Rectal smooth muscle tissue (tissue), 1 donor: Measurements from ENCODE around the gene STXBP2.

Experiments
- H3K27ac ChIP-seq: one replicate; pipeline ENCODE4 v1.7.0; 2013; ENCODE audit warnings: low read depth, low read length, inconsistent platforms
- H3K27me3 ChIP-seq: one replicate; pipeline ENCODE4 v1.7.0; 2013; ENCODE audit warnings: low read length; ENCODE audit not compliant: control insufficient read depth, insufficient read depth
- H3K36me3 ChIP-seq: one replicate; pipeline ENCODE4 v1.7.0; 2013; ENCODE audit warnings: low read length; ENCODE audit not compliant: control insufficient read depth, insufficient read depth
- H3K4me1 ChIP-seq: one replicate; pipeline ENCODE4 v1.7.0; 2013; ENCODE audit warnings: low read length; ENCODE audit not compliant: control insufficient read depth, insufficient read depth
- H3K4me3 ChIP-seq: one replicate; pipeline ENCODE4 v1.7.0; 2013; ENCODE audit warnings: low read length
- H3K9ac ChIP-seq: one replicate; pipeline ENCODE4 v1.7.0; 2013; ENCODE audit warnings: low read length

Gene STXBP2

DNA sequence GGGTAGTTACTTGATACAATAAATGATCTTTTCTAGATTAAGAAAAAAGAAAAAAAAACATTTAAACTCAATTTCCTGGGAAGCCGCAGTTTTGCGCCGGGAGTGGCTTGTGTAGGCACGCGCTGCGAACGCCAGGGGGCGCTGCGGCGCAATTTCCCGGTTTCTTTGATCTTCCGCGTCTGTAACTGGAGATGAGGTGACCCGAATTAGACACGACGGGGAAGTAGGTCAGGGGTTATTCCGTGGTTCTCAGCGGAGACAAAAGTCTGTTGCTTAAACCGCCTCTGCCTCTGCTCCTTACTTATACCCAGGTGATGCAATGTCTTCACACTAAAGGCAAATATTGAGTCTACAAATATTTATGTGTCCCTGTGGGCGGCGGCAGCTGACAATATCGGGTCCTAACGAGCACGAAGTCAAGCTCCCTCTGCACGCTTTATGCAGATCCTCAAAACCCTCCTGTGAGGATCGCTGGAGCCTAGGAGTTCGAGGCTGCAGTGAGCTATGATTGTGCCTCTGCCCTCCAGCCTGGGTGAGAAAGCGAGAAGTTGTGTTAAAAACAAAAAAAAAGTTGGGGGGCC lies 15.2 kb downstream of the STXBP2 start:
- H3K4me3 ChIP-seq = peak overlapping the region; percentile 59
- H3K27ac ChIP-seq = no peak overlapping the region
- peak overlapping the region; percentile 30 for H3K9ac ChIP-seq
- H3K4me1 ChIP-seq = peaks cover 3% of the 10 kb centered on the region
- no peaks in the 10 kb centered on the region for H3K36me3 ChIP-seq
- H3K27me3 ChIP-seq = no peaks in the 10 kb centered on the region

GRCh38 chr19:7654401-7654800 lies 17.5 kb downstream of the STXBP2 start:
- Histone ChIP-seq H3K36me3 (no peaks in the 10 kb centered on the region), H3K4me3 (no peak overlapping the region), H3K9ac (no peak overlapping the region), H3K4me1 (peaks cover 3% of the 10 kb centered on the region), H3K27me3 (no peaks in the 10 kb centered on the region), H3K27ac (no peak overlapping the region)

DNA sequence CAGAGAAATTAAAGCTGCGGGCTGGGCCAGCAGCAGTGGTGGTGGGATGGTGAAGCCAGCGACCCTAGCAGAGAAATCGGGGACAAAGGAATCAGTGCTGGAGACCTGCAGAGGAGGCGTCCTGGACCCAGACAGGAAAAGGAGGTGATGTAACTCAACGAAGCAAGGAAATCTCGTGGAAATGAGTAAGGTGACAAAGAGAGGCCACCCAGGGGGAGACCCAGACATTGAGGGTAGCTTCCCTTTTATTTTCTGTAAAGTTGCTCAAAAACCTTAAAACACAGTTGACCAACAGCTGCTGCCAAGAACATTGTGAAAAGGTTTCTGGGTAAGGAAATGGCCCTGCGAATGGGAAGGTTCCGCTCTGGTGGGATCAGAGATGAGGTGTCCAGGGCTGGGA lies 18.7 kb downstream of the STXBP2 start:
- no peak overlapping the region for H3K27ac ChIP-seq
- no peaks in the 10 kb centered on the region for H3K27me3 ChIP-seq
- peaks cover 3% of the 10 kb centered on the region for H3K4me1 ChIP-seq
- H3K9ac ChIP-seq = no peak overlapping the region
- no peak overlapping the region for H3K4me3 ChIP-seq
- H3K36me3 ChIP-seq = no peaks in the 10 kb centered on the region

- Histone ChIP-seq H3K4me1 (peaks cover 1% of the 10 kb centered on the region), H3K27me3 (no peaks in the 10 kb centered on the region), H3K27ac (no peak overlapping the region), H3K9ac (no peak overlapping the region), H3K4me3 (no peak overlapping the region), H3K36me3 (no peaks in the 10 kb centered on the region)
Measured at GRCh38 chr19:7657131-7657751, 20.3 kb downstream of the STXBP2 start.

DNA sequence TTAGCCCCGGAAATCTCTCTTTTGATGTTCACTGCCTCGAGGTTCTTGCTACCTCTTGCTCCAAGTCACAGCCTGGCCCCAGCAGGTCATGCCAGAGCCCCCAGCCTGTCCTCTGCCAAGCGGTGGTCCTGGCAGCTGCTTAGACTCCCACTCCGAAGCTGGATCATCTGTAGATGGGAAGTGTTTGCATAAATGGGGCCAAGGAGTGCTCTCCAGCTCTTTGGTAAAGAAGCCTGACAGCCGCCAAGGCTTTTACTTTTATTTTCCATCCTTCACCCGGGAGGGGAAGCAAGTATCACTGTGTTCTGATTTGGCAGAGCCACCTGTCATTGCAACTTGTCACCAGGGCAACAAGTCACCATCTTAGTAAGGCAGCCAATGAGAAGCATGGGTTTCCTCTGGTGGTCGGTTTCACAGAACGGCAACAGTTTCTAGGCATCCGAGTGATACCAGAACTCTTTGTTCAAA lies 21.3 kb downstream of the STXBP2 start:
- no peak overlapping the region for H3K4me3 ChIP-seq
- H3K4me1 ChIP-seq = no peaks in the 10 kb centered on the region
- H3K27ac ChIP-seq = no peak overlapping the region
- no peaks in the 10 kb centered on the region for H3K27me3 ChIP-seq
- no peaks in the 10 kb centered on the region for H3K36me3 ChIP-seq
- H3K9ac ChIP-seq = no peak overlapping the region

DNA sequence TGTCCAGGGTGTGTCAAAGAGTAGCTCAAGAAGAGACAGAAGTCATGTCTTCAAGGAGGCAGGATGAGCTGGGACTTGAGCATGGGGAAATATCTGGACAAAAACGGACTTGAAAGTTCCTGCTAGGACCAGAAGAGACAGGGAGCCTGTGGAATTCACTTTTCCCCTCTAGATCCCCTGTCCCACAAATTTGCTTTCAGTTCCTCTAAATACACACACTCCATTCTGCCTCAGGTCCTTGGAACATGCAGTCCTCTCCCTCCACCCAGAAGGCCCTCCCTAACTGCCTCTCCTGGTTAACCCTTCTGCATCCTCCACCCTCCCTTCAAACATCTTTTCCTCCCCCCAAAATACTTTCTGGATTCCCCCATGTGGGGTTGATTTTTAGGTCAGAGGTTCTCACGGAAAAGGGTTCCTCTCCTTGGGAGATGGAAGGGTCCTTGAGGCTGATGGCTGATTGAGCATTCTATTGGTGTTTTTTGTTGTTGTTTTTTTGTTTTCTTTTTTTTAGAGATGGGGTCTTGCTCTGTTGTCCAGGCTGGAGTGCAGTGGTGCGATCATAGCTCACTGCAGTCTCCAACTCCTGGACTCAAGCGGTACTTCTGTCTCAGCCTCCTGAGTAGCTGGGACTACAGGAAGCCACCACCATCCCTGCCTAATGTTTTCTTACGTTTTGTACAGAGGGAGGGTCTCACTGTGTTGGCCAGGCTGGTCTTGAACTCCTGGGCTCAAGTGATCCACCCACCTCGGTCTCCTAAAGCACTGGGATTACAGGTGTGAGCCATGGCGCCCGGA lies 25.0 kb downstream of the STXBP2 start:
- H3K9ac ChIP-seq = no peak overlapping the region
- no peak overlapping the region for H3K4me3 ChIP-seq
- H3K4me1 ChIP-seq = no peaks in the 10 kb centered on the region
- H3K27me3 ChIP-seq = no peaks in the 10 kb centered on the region
- no peak overlapping the region for H3K27ac ChIP-seq
- no peaks in the 10 kb centered on the region for H3K36me3 ChIP-seq

DNA sequence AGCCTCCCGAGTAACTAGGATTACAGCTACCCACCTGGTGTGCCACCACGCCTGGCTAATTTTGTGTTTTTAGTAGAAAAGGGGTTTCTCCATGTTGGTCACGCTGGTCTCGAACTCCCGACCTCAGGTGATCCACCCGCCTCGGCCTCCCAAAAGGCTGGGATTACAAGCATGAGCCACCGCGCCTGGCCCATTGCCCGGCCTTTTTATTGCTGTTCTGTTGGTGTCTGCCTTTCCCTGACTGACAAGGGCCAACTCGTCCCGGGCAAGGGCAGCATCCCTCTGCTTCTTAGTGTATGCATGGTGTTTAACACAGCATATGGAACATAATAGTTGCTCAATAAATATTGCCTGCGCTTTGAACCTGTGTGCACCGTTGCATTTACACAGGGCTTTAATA lies 25.7 kb downstream of the STXBP2 start:
- Histone ChIP-seq H3K4me3 (no peak overlapping the region), H3K36me3 (no peaks in the 10 kb centered on the region), H3K27ac (no peak overlapping the region), H3K27me3 (no peaks in the 10 kb centered on the region), H3K9ac (no peak overlapping the region), H3K4me1 (no peaks in the 10 kb centered on the region)

DNA sequence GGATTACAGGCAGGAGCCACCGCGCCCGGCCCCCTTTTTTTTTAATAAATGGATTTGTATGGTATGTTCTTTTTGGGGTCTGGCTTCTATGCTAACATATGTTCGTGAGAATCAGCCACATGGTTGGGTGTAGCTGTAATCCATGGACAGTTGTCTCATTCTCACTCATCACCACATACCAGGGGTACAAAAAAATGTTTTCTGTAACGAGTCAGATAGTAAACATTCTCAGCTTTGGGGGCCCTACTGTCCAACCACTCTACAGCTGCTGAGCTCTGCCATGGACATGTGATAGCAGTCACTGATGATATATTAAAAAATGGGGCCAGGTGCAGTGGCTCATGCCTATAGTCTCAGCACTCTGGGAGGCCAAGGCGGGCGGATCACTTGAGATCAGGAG lies 26.8 kb downstream of the STXBP2 start:
- H3K27me3 ChIP-seq = no peaks in the 10 kb centered on the region
- no peaks in the 10 kb centered on the region for H3K4me1 ChIP-seq
- no peaks in the 10 kb centered on the region for H3K36me3 ChIP-seq
- no peak overlapping the region for H3K27ac ChIP-seq
- no peak overlapping the region for H3K4me3 ChIP-seq
- H3K9ac ChIP-seq = no peak overlapping the region

- Histone ChIP-seq H3K4me3 (no peak overlapping the region), H3K36me3 (no peaks in the 10 kb centered on the region), H3K27ac (no peak overlapping the region), H3K27me3 (no peaks in the 10 kb centered on the region), H3K9ac (no peak overlapping the region), H3K4me1 (no peaks in the 10 kb centered on the region)
Measured at GRCh38 chr19:7665076-7665475, 28.2 kb downstream of the STXBP2 start.

DNA sequence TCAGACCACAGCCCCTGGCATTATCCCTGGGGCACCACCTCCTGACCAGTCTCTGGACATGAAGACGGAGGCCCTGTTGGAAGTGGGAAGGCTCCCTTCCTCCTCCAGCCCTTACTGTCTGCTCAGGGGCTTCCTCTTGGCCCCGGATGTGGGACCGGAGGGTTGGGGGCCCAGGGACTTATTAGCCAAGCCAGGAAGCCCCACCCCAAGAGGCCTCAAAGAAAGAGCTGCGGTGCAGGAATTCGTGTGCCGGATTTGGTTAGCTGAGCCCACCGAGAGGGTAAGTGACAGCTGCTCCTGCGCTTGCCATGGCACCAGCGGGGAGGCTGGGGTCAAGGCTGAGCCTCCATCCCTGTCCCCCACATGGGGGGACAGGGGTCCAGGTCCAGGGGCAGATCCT lies 31.9 kb downstream of the STXBP2 start, which contains the start of gene RETN:
Gene RETN, plus strand, starts transcription at position 208 of the 400 bp plus-strand sequence. CDS start 278 bp downstream, outside the sequence.
- Histone ChIP-seq H3K36me3 (no peaks in the 10 kb centered on the region), H3K4me1 (no peaks in the 10 kb centered on the region), H3K27me3 (peaks cover 4% of the 10 kb centered on the region), H3K4me3 (no peak within 1 kb of the TSS), H3K9ac (no peak within 1 kb of the TSS), H3K27ac (no peak within 1 kb of the TSS)

DNA sequence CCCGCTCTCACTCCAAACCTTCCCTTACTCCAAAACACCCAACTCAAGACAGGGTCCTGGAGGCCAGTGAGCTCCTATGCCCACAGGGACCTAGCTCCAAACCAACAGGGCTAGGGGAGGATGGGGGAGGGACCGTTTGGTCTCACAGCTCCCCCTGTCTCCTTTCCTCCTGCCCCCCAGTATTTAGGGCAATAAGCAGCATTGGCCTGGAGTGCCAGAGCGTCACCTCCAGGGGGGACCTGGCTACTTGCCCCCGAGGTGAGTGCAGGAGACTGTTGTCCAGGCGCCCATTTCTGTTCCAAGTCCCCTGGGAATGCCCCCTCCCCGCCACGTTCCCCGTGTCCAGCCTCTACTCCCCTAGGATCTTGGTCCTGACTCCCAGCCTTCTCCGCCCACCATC lies 32.7 kb downstream of the STXBP2 start:
- no peaks in the 10 kb centered on the region for H3K36me3 ChIP-seq
- H3K9ac ChIP-seq = no peak overlapping the region
- H3K4me1 ChIP-seq = no peaks in the 10 kb centered on the region
- no peak overlapping the region for H3K4me3 ChIP-seq
- H3K27ac ChIP-seq = no peak overlapping the region
- H3K27me3 ChIP-seq = peaks cover 4% of the 10 kb centered on the region

GRCh38 chr19:7670150-7670783 lies 33.4 kb downstream of the STXBP2 start:
- Histone ChIP-seq H3K4me3 (no peak overlapping the region), H3K27ac (no peak overlapping the region), H3K36me3 (no peaks in the 10 kb centered on the region), H3K27me3 (peaks cover 4% of the 10 kb centered on the region), H3K4me1 (no peaks in the 10 kb centered on the region), H3K9ac (no peak overlapping the region)
